ENCODE results near the gene MPIG6B.

DNA sequence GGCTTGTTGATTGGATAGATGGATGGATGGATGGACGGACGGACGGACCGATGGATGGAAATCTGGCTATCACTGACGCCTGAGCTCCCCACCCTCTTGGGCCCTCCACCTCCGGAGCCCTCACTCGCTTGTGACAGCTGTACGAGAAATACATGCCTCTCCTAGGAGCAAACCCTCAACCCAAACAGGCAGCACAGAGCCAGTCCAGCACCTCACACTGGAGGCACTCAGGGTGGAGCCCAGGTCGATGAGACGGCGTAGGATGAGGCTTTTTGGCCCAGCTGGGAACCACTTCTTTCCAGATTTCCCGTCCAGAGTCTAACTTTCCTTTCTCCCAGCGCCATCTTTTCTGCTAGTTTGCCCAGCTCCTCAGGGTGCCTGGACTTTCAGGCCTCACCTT is 39.6 kb upstream of the MPIG6B start:
- no peak for TF ChIP-seq EZH2 (IDR thresholded peaks at IDR 0.05; ENCODE audit: low read length, missing control alignments)
- TF ChIP-seq, protein P1, sequence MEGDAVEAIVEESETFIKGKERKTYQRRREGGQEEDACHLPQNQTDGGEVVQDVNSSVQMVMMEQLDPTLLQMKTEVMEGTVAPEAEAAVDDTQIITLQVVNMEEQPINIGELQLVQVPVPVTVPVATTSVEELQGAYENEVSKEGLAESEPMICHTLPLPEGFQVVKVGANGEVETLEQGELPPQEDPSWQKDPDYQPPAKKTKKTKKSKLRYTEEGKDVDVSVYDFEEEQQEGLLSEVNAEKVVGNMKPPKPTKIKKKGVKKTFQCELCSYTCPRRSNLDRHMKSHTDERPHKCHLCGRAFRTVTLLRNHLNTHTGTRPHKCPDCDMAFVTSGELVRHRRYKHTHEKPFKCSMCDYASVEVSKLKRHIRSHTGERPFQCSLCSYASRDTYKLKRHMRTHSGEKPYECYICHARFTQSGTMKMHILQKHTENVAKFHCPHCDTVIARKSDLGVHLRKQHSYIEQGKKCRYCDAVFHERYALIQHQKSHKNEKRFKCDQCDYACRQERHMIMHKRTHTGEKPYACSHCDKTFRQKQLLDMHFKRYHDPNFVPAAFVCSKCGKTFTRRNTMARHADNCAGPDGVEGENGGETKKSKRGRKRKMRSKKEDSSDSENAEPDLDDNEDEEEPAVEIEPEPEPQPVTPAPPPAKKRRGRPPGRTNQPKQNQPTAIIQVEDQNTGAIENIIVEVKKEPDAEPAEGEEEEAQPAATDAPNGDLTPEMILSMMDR (conservative IDR thresholded peaks at IDR 0.05 in 1 of 2, IDR thresholded peaks at IDR 0.05 in 1 of 2; ENCODE audit: low read depth in 1 of 2, low read length in 2 of 2): no peak
